Hepatic stellate cell (primary cell): ENCODE results near the gene PSG1.

Experiments used
- DNase-seq: peaks from one replicate; pipeline ENCODE4 v3.0.0; 2011; ENCODE audit warnings: low spot score

Gene PSG1

GRCh38 chr19:42819960-42820650 is 59.4 kb downstream of the PSG1 start:
- DNase-seq, result peak; percentile 40

- DNase-seq, result peak; percentile 4
Measured at GRCh38 chr19:42816894-42817293, 62.6 kb downstream of the PSG1 start.
